BJ (cell line): ENCODE measurements around the gene FHDC1. TPM values are rescaled to one million over a fixed set of nuclear protein-coding genes. Genes with fewer than 3 reads are reported as not detected.

Source experiments
- CTCF ChIA-PET: fragments of 350-600 bp; formaldehyde crosslinking; extraction: SDS; loops from one replicate; lab custom pipeline; 2021; ENCODE audit warnings: antibody characterized with exemption, inconsistent platforms; lab: Yijun Ruan, JAX
- POLR2A ChIA-PET: fragments of 300-600 bp; sonication (Branson Sonifier 250); formaldehyde crosslinking; extraction: SDS; loops from one replicate; lab custom pipeline; 2021; ENCODE audit warnings: antibody characterized with exemption; lab: Charles Lee
- DNase-seq: peaks from one replicate; pipeline ENCODE4 v3.0.0-alpha.2; 2011; ENCODE audit warnings: low read depth
- H3K27me3 ChIP-seq: 2 replicates; pipeline ENCODE4 v1.6.0; 2011; ENCODE audit warnings: low read length; ENCODE audit not compliant: control insufficient read depth, insufficient read depth
- H3K36me3 ChIP-seq: 2 replicates; pipeline ENCODE4 v1.5.1; 2011; ENCODE audit warnings: low read length; ENCODE audit not compliant: control insufficient read depth, insufficient read depth
- H3K4me3 ChIP-seq: 2 replicates; pipeline ENCODE4 v1.5.1; 2011; ENCODE audit warnings: low read depth, mild to moderate bottlenecking, control low read depth, low read length
- CTCF ChIP-seq: IDR thresholded peaks from 2 replicates; pipeline ENCODE4 v1.5.1; 2011; ENCODE audit warnings: low read depth, mild to moderate bottlenecking, control low read depth, inconsistent platforms, low read length, moderate library complexity; ENCODE audit not compliant: insufficient read depth
- polyA plus RNA-seq: library from polyadenylated mRNA; depleted of rRNA; stranded (reverse); fragments of >200 nt; gene quantifications from 2 replicates; pipeline ENCODE4 v1.2.3, GENCODE V29; 2011

FHDC1 gene
- polyA plus RNA-seq, 1 experiment: 0.17 TPM

- ChIA-PET POLR2A (no interaction called here), CTCF (interaction anchor here (0.7 kb wide), 1 partner anchor 127 kb away, joined by 4 read pairs; no protein-coding TSS in a partner anchor)
- DNase-seq: no peak
- no peak for TF ChIP-seq CTCF
- H3K36me3 ChIP-seq: no peaks in the 10 kb centered on the region; the same call in 1 of the 2 replicates
- H3K4me3 ChIP-seq: no peak overlapping the region
- H3K27me3 ChIP-seq: no peaks in the 10 kb centered on the region
Measured at GRCh38 chr4:152910521-152910920, 25.6 kb upstream of the FHDC1 start.

DNA sequence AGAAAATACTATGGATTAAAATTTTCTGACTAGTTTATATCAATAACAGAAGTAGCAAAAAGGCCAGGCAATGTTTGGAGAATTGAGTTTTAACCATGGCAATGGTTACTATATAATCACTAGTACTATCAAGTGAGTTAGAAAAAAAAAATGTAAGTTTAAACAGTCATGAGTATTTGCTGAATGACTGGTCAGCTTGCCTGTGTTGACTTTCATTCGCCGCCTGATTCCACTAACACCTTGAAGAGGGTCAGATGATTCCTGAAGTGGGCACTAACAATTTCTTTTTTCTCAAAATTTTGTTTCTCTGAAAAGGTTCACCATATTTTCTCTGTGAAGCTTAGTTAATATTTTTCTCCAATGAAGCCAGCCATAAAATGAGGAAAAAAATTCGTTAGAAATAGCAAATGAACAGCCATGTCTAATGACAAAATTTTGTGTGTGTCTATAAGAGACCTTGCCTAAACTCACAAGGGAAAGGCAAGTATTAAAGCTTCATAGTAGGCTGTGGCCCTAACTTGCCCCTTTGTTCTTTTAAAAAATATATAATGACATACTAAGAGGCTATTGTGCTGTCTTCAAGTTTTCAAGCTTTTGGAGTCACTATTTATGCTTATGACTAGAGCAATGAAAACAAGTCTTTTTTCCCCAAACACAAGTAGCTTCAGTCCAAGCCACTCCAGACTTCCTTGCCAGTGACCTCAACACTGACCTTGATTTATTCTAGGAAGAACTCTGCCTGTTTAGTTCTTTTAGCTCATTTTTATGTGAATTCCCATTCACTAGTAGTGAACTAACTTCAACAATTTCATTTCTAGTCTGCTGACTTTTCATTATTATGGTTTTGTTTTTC is 18.4 kb upstream of the FHDC1 start:
- POLR2A ChIA-PET: interaction anchor here (0.5 kb wide), 1 partner anchor 198 kb away, joined by 4 read pairs; no protein-coding TSS in a partner anchor
- CTCF ChIA-PET: interaction anchor here (0.6 kb wide), 1 partner anchor 25 kb away, joined by 3 read pairs; no protein-coding TSS in a partner anchor
- Histone ChIP-seq H3K4me3 (no peak overlapping the region), H3K27me3 (no peaks in the 10 kb centered on the region), H3K36me3 (no peaks in the 10 kb centered on the region)
- TF ChIP-seq CTCF: no peak
- no peak for DNase-seq

- TF ChIP-seq CTCF: no peak
- ChIA-PET CTCF (interaction anchor here (0.6 kb wide), 1 partner anchor 77 kb away, joined by 4 read pairs; no protein-coding TSS in a partner anchor), POLR2A (no interaction called here)
- Histone ChIP-seq H3K4me3 (no peak overlapping the region), H3K36me3 (no peaks in the 10 kb centered on the region), H3K27me3 (no peaks in the 10 kb centered on the region)
- DNase-seq: no peak
Measured at GRCh38 chr4:152919826-152920225, 16.3 kb upstream of the FHDC1 start.

- CTCF ChIA-PET: no interaction called here
- DNase-seq: no peak
- H3K4me3 ChIP-seq: no peak overlapping the region
- POLR2A ChIA-PET: no interaction called here
- no peaks in the 10 kb centered on the region for H3K27me3 ChIP-seq
- no peaks in the 10 kb centered on the region for H3K36me3 ChIP-seq
- no peak for TF ChIP-seq CTCF
Measured at GRCh38 chr4:152920768-152921167, 15.4 kb upstream of the FHDC1 start.

DNA sequence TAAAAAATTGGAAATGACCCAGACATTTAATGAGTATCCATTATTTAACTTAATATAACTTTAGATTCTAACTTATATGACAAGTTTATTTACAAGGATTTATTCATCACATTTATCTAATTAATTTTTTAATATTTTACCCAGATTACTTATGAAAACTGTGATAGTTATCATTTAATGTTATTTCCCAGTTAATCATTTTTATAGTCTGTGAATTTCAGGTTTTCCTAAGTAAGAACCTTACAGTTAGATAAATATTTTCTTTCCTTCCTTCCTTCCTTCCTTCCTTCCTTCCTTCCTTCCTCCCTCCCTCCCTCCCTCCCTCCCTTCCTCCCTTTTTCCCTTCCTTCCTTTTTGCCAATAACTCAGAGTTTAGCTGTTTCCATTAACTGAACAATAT is 14.8 kb upstream of the FHDC1 start:
- H3K4me3 ChIP-seq: no peak overlapping the region
- H3K27me3 ChIP-seq: no peaks in the 10 kb centered on the region
- no peak for TF ChIP-seq CTCF
- CTCF ChIA-PET: no interaction called here
- no peaks in the 10 kb centered on the region for H3K36me3 ChIP-seq
- no peak for DNase-seq
- POLR2A ChIA-PET: no interaction called here
